Anterior cingulate cortex (tissue), 58 donors: ENCODE measurements around the gene RAB8B.
"Not testable (repeated sequence)": the region's sequence is repeated elsewhere in the genome, so short reads cannot be mapped to it uniquely, and the experiment has no call there.

ENCODE experiments used
- DNase-seq, 58 donors: peaks; one replicate each; lab custom pipeline; 2025; lab: John Stamatoyannopoulos, UW

Gene RAB8B

GRCh38 chr15:63233667-63234423 is 44.4 kb downstream of the RAB8B start:
- no peak for DNase-seq

GRCh38 chr15:63234451-63234870 is 45.1 kb downstream of the RAB8B start:
- DNase-seq: peak in 14 of 58 donors; percentile 1 to 19 (median 10)

- DNase-seq: no peak
Observed at GRCh38 chr15:63236272-63236671, 46.9 kb downstream of the RAB8B start.

- DNase-seq: not testable (repeated sequence)
Observed at GRCh38 chr15:63237086-63237485, 47.7 kb downstream of the RAB8B start.

DNA sequence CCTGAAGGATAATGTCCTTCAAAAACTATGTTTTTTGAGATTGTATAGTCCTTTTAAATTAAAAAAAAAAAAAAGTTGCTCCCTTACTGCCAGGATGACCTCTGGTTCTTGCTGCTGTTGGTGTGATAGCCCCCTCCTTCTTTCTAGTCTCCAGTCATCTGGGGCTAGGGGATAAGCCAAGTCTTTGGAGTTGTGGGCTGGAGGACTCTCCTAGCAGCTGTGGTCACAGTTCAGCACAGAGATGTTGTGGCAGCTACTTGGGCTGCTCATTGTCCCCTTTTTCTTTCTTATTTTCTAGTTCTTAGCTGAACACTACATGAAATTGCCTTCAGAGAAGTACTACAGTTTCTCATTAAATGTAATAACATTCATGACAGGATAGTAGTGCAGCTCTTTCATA is 48.8 kb downstream of the RAB8B start:
- no peak for DNase-seq

DNA sequence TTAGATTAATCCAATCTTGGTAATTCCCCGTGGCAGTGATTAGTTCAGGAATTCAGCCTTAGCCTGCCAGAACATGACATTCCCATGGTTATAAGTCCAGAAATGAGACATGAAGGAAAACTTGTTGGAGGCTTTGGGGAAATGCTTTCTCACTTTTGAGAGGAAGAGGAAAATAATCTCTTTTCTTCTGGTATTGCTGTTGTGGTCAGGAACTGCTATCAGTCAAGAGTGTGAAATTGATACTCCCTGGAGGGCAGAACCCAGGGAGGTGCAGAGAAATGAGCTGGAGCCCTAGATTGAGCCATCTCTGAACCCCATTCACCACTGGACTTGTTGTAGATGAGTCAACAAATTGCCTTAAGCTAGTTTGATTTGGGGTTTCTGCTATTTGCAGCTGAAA is 49.4 kb downstream of the RAB8B start:
- DNase-seq: no peak

GRCh38 chr15:63240109-63240508 is 50.7 kb downstream of the RAB8B start:
- DNase-seq: no peak

DNA sequence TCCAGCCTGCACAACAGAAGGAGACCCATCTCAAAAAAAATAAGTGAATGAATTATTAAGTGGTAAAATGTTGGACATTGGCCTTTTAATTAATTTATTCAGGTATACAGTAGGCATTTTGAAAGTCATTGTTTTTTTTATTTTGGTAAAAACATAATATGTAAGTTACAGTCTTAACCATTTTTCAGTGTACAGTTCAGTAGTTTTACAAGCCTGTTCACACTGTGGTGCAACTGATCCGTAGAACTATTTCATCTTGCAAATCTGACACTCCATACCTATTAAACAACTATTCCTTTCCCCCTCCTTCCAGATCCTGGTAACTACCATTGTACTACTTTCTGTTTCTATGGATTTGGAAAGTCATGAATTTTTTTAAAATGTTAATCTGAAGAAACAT is 51.9 kb downstream of the RAB8B start:
- no peak for DNase-seq

DNA sequence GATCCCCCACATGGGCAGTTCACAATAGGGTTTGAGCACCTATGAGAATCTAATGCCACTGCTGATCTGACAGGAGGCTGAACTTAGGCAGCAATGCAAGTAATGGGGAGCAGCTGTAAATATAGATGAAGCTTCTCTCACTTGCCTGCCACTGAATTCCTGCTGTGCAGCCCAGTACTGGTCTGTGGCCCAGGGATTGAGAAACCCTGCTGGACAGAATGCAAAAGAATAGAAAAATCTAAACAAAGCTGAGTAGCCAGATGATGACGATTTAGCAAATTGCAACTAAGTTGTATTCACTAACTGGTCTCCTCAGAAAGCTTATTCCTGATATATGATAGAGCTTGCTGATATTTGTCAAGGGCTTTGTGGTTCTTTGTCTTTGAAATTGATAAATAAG is 53.7 kb downstream of the RAB8B start:
- no peak for DNase-seq

DNA sequence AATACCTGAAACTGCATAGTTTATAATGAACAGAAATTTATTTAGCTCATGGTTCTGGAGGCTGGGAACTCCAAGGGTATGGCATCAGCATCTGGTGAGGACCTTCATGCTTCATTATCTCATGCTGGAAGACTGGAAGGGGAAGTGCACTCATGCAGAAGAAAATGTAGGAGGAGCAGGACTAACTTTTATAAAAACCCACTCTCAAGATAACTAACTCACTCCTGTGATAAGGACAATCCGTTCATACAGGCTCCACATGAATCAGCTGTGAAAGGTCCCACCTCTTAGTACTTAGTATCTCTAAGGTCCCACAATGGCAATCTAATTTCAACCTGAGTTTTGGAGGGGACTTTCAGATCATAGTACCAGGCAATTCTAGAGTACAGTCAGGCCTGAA is 54.4 kb downstream of the RAB8B start:
- no peak for DNase-seq

DNA sequence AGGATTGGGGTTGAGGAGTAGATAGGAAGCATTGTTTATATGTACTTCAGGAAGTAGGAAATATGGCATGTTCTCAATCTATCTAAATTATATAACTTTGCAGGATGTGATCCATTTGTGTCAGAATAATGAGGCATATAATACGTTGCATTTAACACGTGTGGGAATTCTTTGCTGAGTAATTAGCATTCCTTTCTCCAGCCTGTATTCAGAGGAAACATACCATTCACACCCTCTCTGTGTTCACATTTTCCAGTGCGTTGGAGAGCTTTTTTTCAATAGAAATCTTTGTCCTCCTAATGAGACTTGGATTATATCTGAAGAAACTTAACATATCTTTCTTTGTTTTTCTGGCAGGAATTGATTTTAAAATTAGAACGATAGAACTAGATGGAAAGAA is 55.0 kb downstream of the RAB8B start:
- DNase-seq: no peak

GRCh38 chr15:63244976-63245645 is 55.7 kb downstream of the RAB8B start:
- no peak for DNase-seq

- DNase-seq: no peak
Observed at GRCh38 chr15:63246691-63247469, 57.5 kb downstream of the RAB8B start.

DNA sequence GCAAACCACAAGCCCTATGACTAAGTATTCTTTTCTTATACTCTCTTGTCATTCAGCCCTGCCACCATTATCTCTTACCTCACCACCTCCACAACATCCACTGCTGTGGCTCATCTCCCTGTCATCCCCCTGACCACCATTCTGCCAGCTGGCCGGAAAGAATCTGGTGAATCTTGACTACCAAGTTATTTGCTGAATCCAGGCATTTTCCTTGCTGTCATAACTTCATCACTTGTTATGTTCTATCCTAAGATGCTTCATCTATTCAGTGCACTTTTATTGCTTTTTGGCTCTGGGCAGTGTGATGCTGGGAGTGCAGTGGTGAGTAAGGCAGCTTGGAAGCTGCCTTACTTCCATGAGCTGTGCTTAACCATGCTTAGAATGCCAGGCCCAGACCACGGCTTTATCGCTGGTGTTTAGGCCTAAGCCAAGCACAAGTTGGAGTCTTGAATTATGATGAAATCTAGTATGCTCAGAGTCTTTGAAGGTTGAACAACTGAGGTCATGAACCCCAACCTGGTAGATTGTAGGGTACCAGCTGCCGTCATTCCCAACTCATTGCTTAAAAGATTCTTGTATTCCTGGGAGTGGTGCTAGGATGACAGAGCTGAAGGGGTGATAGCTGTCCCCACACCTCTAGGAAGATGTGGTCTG is 61.0 kb downstream of the RAB8B start:
- DNase-seq: no peak

DNA sequence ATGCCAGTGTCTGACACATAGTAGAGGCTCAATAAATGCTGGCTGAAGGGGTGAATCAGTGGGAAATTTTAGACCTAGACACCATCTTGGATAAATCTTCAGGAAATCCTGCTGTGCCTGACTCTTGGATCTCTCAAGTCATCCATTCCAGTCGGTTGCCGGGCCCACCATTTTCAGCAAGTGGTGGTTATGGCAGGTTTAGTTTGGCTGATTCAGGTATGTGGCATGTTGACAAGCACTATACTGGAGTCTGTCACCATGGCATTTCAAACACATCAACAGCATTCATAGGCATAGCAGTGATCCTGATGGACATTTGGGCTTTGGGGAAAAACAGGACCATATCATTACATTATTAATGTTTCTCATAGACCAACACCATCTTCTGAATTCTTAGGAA is 62.3 kb downstream of the RAB8B start:
- DNase-seq: no peak

- DNase-seq: no peak
Observed at GRCh38 chr15:63252292-63252691, 62.9 kb downstream of the RAB8B start.

DNA sequence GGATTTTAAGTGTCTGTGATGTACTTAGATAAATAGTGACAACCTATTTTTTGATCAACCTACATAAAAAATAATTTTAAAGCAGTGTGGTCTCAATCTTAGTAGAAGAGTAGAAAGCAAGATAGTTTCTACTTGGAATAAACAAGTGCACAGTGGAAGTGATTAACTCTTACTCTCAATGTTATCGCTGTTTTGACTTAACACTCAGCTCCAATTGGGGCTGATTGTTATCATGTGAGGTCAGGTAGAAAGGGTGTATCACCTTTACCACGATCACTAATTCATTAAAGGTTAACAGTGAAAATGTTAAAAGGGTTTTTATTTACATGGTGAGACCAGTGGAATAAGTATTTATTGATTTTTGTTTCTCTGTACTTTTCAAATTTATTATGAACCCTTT is 65.6 kb downstream of the RAB8B start:
- DNase-seq: no peak

DNA sequence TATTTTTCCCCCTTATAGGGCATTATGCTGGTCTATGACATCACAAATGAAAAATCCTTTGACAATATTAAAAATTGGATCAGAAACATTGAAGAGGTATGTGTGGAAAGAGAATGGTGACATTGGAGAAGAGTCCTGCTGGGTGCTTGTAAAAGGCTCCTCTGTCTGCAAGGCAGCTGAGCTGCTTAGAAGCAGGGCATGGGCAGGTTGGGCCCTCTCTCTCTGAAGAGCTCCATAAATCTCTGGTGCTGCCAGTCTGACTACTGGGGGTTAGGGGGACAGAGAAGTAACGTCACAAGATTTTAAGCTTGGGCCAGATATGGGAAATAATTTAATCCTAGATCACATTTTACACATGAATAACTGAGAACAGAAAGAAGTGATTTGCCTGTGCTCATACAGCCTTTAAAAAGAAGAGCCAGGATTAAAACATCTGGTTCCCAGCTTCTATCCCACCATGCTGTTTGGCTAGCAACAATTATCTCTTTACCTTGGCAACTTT is 66.1 kb downstream of the RAB8B start:
- no peak for DNase-seq

DNA sequence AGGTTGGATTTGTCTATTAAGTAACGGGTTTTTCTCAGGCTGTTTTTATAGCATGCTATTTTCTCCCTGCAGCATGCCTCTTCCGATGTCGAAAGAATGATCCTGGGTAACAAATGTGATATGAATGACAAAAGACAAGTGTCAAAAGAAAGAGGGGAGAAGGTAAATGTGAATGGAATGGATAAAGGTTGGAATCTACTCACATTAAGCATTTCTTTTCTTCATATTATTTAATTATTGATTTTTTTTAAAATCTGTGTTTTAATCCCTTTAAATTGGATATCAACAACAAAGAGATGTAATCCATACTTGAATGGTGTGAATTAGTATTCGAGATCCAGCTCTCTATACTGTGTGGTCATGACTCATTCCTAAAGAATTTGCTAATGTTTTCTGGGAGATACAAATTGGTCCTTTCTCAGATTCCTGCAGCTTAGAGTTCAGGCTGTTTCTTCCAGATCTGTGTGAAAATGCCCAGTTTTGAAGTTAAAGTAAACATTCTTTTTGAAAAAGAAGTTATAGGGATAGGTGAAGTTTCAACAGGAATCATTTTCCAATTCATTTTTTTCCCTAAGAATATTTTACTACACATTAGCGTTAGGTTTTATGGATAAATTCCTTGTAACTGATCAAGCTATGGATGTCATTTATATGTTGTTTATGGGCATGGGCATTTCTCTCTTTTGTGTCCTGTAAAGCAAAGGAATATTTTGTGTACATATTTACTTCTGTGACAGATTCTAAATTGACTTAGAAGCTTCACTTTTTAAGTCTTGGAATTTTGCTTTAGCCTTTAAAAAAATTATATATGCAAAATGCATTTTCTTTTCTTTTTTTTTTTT is 67.2 kb downstream of the RAB8B start:
- DNase-seq: no peak

- DNase-seq: no peak
Observed at GRCh38 chr15:63258658-63259057, 69.3 kb downstream of the RAB8B start.
